Stimulated activated CD8-positive, alpha-beta memory T cell treated with anti-CD3 and anti-CD28 coated beads, Interleukin-4, amount 100 ng/mL, for 1 hour (primary cell): ENCODE data around the gene ZNF141.
"Not testable (repeated sequence)": the region's sequence is repeated elsewhere in the genome, so short reads cannot be mapped to it uniquely, and the experiment has no call there.

Experiments
- DNase-seq, 2 donors: peaks; one replicate each; pipeline ENCODE4 v3.0.0-alpha.2; 2020; ENCODE audit warnings: low read depth in 2 of 2, low spot score in 1 of 2

The ZNF141 gene

GRCh38 chr4:385934-386707 lies 48.5 kb downstream of the ZNF141 start:
- DNase-seq = no peak

DNA sequence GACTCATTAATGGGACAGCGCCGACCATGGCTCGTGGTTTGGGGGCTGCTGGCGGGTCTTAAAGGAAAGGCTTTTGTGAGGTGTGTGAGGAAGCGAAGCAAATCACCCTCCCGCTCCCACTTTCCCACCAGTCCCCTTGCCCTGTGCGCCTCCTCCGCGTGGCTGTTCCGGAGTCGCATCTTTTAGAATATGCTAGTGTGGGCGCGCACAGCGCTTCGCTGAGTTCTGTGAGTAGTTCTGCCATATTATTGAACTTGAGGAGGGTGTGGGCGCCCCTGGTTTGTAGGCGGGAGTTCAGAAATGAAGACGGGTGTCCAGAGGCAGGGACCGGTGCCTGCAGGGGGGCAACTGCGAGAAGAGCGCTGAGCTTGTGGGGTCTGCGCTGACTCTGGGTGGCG lies 49.1 kb downstream of the ZNF141 start:
- no peak for DNase-seq

DNA sequence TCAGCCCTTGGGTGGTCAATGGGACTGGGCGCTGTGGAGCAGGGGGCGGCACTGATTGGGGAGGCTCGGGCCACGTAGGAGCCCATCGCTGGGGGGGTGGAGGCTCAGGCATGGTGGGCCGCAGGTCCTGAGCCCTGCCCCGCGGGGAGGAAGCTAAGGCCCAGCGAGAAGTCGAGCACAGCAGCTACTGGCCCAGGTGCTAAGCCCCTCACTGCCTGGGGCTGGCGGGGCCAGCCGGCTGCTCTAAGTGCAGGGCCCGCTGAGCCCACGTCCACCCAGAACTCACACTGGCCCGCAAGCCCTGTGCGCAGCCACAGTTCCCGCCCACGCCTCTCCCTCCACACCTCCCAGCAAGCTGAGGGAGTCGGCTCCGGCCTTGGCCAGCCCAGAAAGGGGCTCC lies 66.4 kb downstream of the ZNF141 start:
- DNase-seq = no peak

- DNase-seq = not testable (repeated sequence)
These were observed 70.7 kb downstream of the ZNF141 start for GRCh38 chr4:408321-408720.

- DNase-seq = no peak
These were observed 85.0 kb downstream of the ZNF141 start for GRCh38 chr4:422587-422986.
